Endothelial cell of umbilical vein (primary cell): ENCODE data around the gene DNHD1. TPM values are rescaled to one million over a fixed set of nuclear protein-coding genes. Genes with fewer than 3 reads are reported as not detected.

ENCODE experiments used
- BruUV-seq: library from RNA; stranded (reverse); fragments of 400-500 nt; replicated peaks from 2 replicates; lab custom pipeline; 2021; lab: Mats Ljungman, UMichigan
- CTCF ChIA-PET: fragments of 300-600, 350-600 bp; sonication (Branson Sonifier 250); formaldehyde crosslinking; loops from one replicate; lab custom pipeline; 2021; ENCODE audit warnings: antibody characterized with exemption, inconsistent platforms; lab: Charles Lee
- POLR2A ChIA-PET: fragments of 300-600, 350-600 bp; sonication (Branson Sonifier 250); formaldehyde crosslinking; loops from one replicate; lab custom pipeline; 2021; ENCODE audit warnings: antibody characterized with exemption, inconsistent platforms; lab: Charles Lee
- DNase-seq: peaks from one replicate; pipeline ENCODE4 v3.0.0-alpha.2; 2011; ENCODE audit warnings: low read depth, low spot score
- FAIRE-seq: peaks from 2 replicates; lab custom pipeline; 2011; peaks lifted over from hg19 to GRCh38; lab: Jason Lieb, UNC
- H2AFZ ChIP-seq: 2 replicates; pipeline ENCODE4 v1.6.0; 2012; ENCODE audit warnings: low read depth, low read length, control low read depth, inconsistent platforms
- H3K27ac ChIP-seq: 2 replicates; pipeline ENCODE4 v1.5.1; 2011; ENCODE audit warnings: low read depth, mild to moderate bottlenecking, control low read depth, low read length, moderate library complexity; ENCODE audit not compliant: insufficient read depth
- H3K27me3 ChIP-seq, 2 experiments: 2 replicates each; pipeline versions ENCODE4 v1.6.0 to v1.6.1; 2011; ENCODE audit warnings: low read length in 2 of 2, mixed read lengths in 1 of 2; ENCODE audit not compliant: control insufficient read depth in 2 of 2, insufficient read depth in 2 of 2
- H3K36me3 ChIP-seq, 2 experiments: 2 replicates in 1 of 2; 3 replicates in 1 of 2; pipeline ENCODE4 v1.5.1; 2011; ENCODE audit warnings: low read length in 2 of 2, mild to moderate bottlenecking in 1 of 2, moderate library complexity in 1 of 2; ENCODE audit not compliant: control insufficient read depth in 2 of 2, insufficient read depth in 2 of 2; ENCODE audit errors: extremely low read depth in 1 of 2
- H3K4me1 ChIP-seq: 3 replicates; pipeline ENCODE4 v1.5.1; 2011; ENCODE audit warnings: mild to moderate bottlenecking, low read length; ENCODE audit not compliant: control insufficient read depth, insufficient read depth; ENCODE audit errors: extremely low read depth
- H3K4me2 ChIP-seq: 2 replicates; pipeline ENCODE4 v1.6.1; 2011; ENCODE audit warnings: low read length, control low read depth, mixed read lengths; ENCODE audit not compliant: insufficient read depth
- H3K4me3 ChIP-seq, 3 experiments: fragments of 200-600 bp in 1 of 3; sonication (generic), shearing (Covaris generic) in 1 of 3; replicated peaks in 1 of 3; 2 replicates each; pipeline ENCODE4 v1.5.1; 2011 to 2016; ENCODE audit warnings: control low read depth in 3 of 3, low read length in 3 of 3, mild to moderate bottlenecking in 2 of 3, inconsistent platforms in 1 of 3, low read depth in 1 of 3, moderate library complexity in 1 of 3; ENCODE audit not compliant: insufficient read depth in 1 of 3
- H3K79me2 ChIP-seq: 2 replicates; pipeline ENCODE4 v1.6.0; 2012; ENCODE audit warnings: low read length, inconsistent platforms; ENCODE audit not compliant: control insufficient read depth, insufficient read depth
- H3K9ac ChIP-seq: replicated peaks from 2 replicates; pipeline ENCODE3; 2011; ENCODE audit warnings: low read length, control low read depth; ENCODE audit not compliant: insufficient read depth; ENCODE audit errors: extremely low read depth
- H3K9me1 ChIP-seq: replicated peaks from 3 replicates; pipeline ENCODE4 v1.6.0; 2011; ENCODE audit warnings: mild to moderate bottlenecking, low read length; ENCODE audit not compliant: control insufficient read depth, insufficient read depth; ENCODE audit errors: extremely low read depth
- H3K9me3 ChIP-seq: replicated peaks from 2 replicates; pipeline ENCODE4 v1.5.1; 2012; ENCODE audit warnings: low read length, inconsistent platforms; ENCODE audit not compliant: control insufficient read depth, insufficient read depth
- H4K20me1 ChIP-seq: replicated peaks from 2 replicates; pipeline ENCODE3; 2011; ENCODE audit warnings: mild to moderate bottlenecking, low read length; ENCODE audit not compliant: control insufficient read depth, insufficient read depth; ENCODE audit errors: extremely low read depth
- EZH2 ChIP-seq: IDR thresholded peaks from 2 replicates; pipeline ENCODE4 v1.6.1; 2012; ENCODE audit warnings: borderline replicate concordance, low read depth, mild to moderate bottlenecking, moderate library complexity, low read length, inconsistent platforms; ENCODE audit not compliant: severe bottlenecking
- FOS ChIP-seq: IDR thresholded peaks from 2 replicates; pipeline ENCODE4 v1.6.1; 2011; ENCODE audit warnings: mild to moderate bottlenecking, low read length, moderate library complexity, borderline replicate concordance; ENCODE audit not compliant: insufficient read depth
- GATA2 ChIP-seq: IDR thresholded peaks from 2 replicates; pipeline ENCODE4 v1.7.0; 2011; ENCODE audit warnings: low read depth, mild to moderate bottlenecking, moderate library complexity, mixed read lengths, low read length; ENCODE audit not compliant: insufficient read length, insufficient read depth
- JUN ChIP-seq: IDR thresholded peaks from 2 replicates; pipeline ENCODE4 v1.6.1; 2011; ENCODE audit warnings: borderline replicate concordance, low read depth; ENCODE audit not compliant: insufficient read length, insufficient read depth
- MAX ChIP-seq: IDR thresholded peaks from 2 replicates; pipeline ENCODE4 v1.6.1; 2011; ENCODE audit not compliant: insufficient read depth, insufficient read length
- MYC ChIP-seq: IDR thresholded peaks from one replicate; pipeline ENCODE4 v1.6.1; 2011; ENCODE audit warnings: mild to moderate bottlenecking, low read depth, low read length
- POLR2A ChIP-seq: IDR thresholded peaks from 2 replicates; pipeline ENCODE4 v1.6.1; 2012; ENCODE audit warnings: low read depth, mild to moderate bottlenecking, control low read depth, low read length
- POLR2AphosphoS5 ChIP-seq: IDR thresholded peaks from 2 replicates; pipeline ENCODE4 v1.6.1; 2012; ENCODE audit warnings: low read depth, mild to moderate bottlenecking, control low read depth, low read length, moderate library complexity; ENCODE audit not compliant: insufficient read depth
- dilution Hi-C: fragments of 300-500 bp; cut with MboI; formaldehyde crosslinking; loops from one replicate; pipeline ENCODE4 v1.15.0; 2019; ENCODE audit warnings: low sequenced_read_pairs; ENCODE audit not compliant: extremely low pct_ligation_motif_present
- intact Hi-C: fragments of 100-400 bp; cut with micrococcal nuclease; formaldehyde crosslinking; loops from one replicate; pipeline ENCODE4 v1.10.0; 2022
- polyA plus RNA-seq, 4 experiments: library from polyadenylated mRNA; depleted of rRNA in 3 of 4; stranded (reverse) in 3 of 4; unstranded in 1 of 4; fragments of >200 nt; gene quantifications; 2 replicates each; pipeline versions ENCODE4 v1.2.1 to v1.2.3, GENCODE V29; 2011 to 2012; ENCODE audit warnings: missing spikeins in 1 of 4
- total RNA-seq: library from RNA; stranded (reverse); gene quantifications from 2 replicates; pipeline ENCODE4 v1.2.3, GENCODE V29; 2021
- TF ChIP-seq, protein P1 (sequence below), 2 donors: IDR thresholded peaks; 1 replicate in 1 of 2; 2 replicates in 1 of 2; pipeline ENCODE4 v1.5.1; 2011; ENCODE audit warnings: low read length in 2 of 2, mild to moderate bottlenecking in 2 of 2, moderate library complexity in 2 of 2, control low read depth in 1 of 2, inconsistent platforms in 1 of 2, low read depth in 1 of 2; ENCODE audit not compliant: insufficient read depth in 1 of 2; ENCODE audit errors: extremely low read depth in 1 of 2

Gene DNHD1
- total and polyA plus RNA-seq, 2 donors (not counting 3 experiments of a cell fraction or from before 2014, with no cell fraction given) = 3.7 to 8.6 TPM

DNA sequence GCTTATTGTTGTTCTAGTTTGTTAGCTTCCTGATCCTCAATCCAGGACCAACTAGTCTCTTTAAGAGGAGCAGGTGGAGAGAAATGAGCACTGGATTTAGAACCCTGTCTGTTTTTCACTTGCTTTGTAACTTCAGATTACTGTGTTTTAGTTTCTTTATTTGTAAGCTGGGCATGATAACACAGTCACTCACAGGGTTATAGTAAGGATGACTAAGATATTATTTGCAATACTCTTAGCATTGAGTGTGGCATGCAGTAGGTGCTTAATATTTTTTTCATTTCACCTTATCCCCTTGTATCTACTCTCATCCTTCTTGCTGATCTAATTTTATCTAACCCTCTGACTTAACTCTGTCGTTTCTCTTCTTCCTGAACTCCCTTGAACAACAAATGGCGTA lies 33.8 kb downstream of the DNHD1 start:
- no peak overlapping the region for H3K4me3 ChIP-seq
- BruUV-seq = no TSS peak
- ChIA-PET POLR2A (interaction anchor here (1.1 to 1.6 kb wide), 2 partner anchors 76 to 153 kb away, joined by 3 to 5 read pairs; partner anchors contain the start of gene MRPL17), CTCF (interaction anchor here (0.6 to 6.7 kb wide), 72 partner anchors 8 to 228 kb away, joined by 3 to 122 read pairs (median 6); partner anchors contain the start of genes APBB1, ARFIP2, DCHS1 and ILK)
- no peak overlapping the region for H3K9ac ChIP-seq
- H2AFZ ChIP-seq = no peak overlapping the region
- H3K79me2 ChIP-seq = no peaks in the 10 kb centered on the region
- no peaks in the 10 kb centered on the region for H3K9me3 ChIP-seq
- no peak overlapping the region for H3K27ac ChIP-seq
- peaks cover 0 to 2% of the 10 kb centered on the region in 2 experiments for H3K36me3 ChIP-seq
- FAIRE-seq (no peak), DNase-seq (no peak)
- no peaks in the 10 kb centered on the region for H4K20me1 ChIP-seq
- H3K27me3 ChIP-seq = no peaks in the 10 kb centered on the region
- H3K4me1 ChIP-seq = no peaks in the 10 kb centered on the region
- intact Hi-C loops = loop anchor here (1.0 to 2.0 kb wide), 8 partner anchors 46 to 226 kb away; partner anchors contain the start of gene MRPL17
- no peak overlapping the region for H3K4me2 ChIP-seq
- TF ChIP-seq MYC = no peak
- no peak for TF ChIP-seq JUN
- TF ChIP-seq GATA2 = no peak
- TF ChIP-seq EZH2 = no peak
- no peak for TF ChIP-seq MAX
- TF ChIP-seq, protein P1, sequence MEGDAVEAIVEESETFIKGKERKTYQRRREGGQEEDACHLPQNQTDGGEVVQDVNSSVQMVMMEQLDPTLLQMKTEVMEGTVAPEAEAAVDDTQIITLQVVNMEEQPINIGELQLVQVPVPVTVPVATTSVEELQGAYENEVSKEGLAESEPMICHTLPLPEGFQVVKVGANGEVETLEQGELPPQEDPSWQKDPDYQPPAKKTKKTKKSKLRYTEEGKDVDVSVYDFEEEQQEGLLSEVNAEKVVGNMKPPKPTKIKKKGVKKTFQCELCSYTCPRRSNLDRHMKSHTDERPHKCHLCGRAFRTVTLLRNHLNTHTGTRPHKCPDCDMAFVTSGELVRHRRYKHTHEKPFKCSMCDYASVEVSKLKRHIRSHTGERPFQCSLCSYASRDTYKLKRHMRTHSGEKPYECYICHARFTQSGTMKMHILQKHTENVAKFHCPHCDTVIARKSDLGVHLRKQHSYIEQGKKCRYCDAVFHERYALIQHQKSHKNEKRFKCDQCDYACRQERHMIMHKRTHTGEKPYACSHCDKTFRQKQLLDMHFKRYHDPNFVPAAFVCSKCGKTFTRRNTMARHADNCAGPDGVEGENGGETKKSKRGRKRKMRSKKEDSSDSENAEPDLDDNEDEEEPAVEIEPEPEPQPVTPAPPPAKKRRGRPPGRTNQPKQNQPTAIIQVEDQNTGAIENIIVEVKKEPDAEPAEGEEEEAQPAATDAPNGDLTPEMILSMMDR (IDR thresholded peaks at IDR 0.05; ENCODE audit: extremely low read depth in 1 of 2, insufficient read depth in 1 of 2, low read depth in 1 of 2, low read length in 2 of 2) = no peak
- no peak for TF ChIP-seq POLR2AphosphoS5
- no peak for TF ChIP-seq POLR2A
- no peak for TF ChIP-seq FOS
- dilution Hi-C loops = no loop called here
- no peaks in the 10 kb centered on the region for H3K9me1 ChIP-seq
